IMR-90 (cell line): ENCODE results near the gene COL5A2. TPM values are rescaled to one million over a fixed set of nuclear protein-coding genes. Genes with fewer than 3 reads are reported as not detected.

ENCODE experiments used
- ATAC-seq: fragments of 200-7000 bp; cut with Tn5 transposase; 2 replicates; pipeline ENCODE4 v1.9.1; 2020; ENCODE audit warnings: low read depth, mild to moderate bottlenecking, moderate library complexity
- BruUV-seq: library from RNA; stranded (reverse); fragments of 400-500 nt; replicated peaks from 2 replicates; lab custom pipeline; 2021; lab: Mats Ljungman, UMichigan
- CTCF ChIA-PET: fragments of 300-600 bp; formaldehyde crosslinking; extraction: SDS; loops from one replicate; lab custom pipeline; 2021; ENCODE audit warnings: antibody characterized with exemption; lab: Yijun Ruan, JAX
- POLR2A ChIA-PET: fragments of 300-600 bp; sonication (Branson Sonifier 250); formaldehyde crosslinking; loops from one replicate; lab custom pipeline; 2022; ENCODE audit warnings: antibody characterized with exemption; ENCODE audit not compliant: unreplicated experiment; lab: Charles Lee
- DNase-seq: peaks from one replicate; pipeline ENCODE4 v3.0.0; 2013
- H2AFZ ChIP-seq: replicated peaks from 2 replicates; pipeline ENCODE3; 2013; ENCODE audit warnings: low read length, mild to moderate bottlenecking; ENCODE audit not compliant: poor library complexity
- H2AK5ac ChIP-seq: 2 replicates; pipeline ENCODE4 v1.6.1; 2013; ENCODE audit warnings: low read depth, low read length, inconsistent platforms
- H2AK9ac ChIP-seq: replicated peaks from 2 replicates; pipeline ENCODE3; 2013; ENCODE audit warnings: mild to moderate bottlenecking, low read depth, low read length, moderate library complexity; ENCODE audit not compliant: poor library complexity
- H2BK120ac ChIP-seq: 2 replicates; pipeline ENCODE4 v1.6.1; 2013; ENCODE audit warnings: low read depth, low read length, inconsistent platforms
- H2BK15ac ChIP-seq: 3 replicates; pipeline ENCODE4 v1.6.1; 2013; ENCODE audit warnings: low read depth, low read length, inconsistent platforms
- H2BK20ac ChIP-seq: 2 replicates; pipeline ENCODE4 v1.6.1; 2013; ENCODE audit warnings: low read depth, mild to moderate bottlenecking, inconsistent platforms, low read length, moderate library complexity
- H2BK5ac ChIP-seq: 2 replicates; pipeline ENCODE4 v1.6.1; 2013; ENCODE audit warnings: mild to moderate bottlenecking, low read depth, low read length, inconsistent platforms; ENCODE audit not compliant: poor library complexity, severe bottlenecking
- H3K14ac ChIP-seq: replicated peaks from 2 replicates; pipeline ENCODE4 v1.6.1; 2013; ENCODE audit warnings: low read depth, low read length, inconsistent platforms
- H3K18ac ChIP-seq: 2 replicates; pipeline ENCODE4 v1.6.1; 2013; ENCODE audit warnings: low read depth, low read length, control low read depth
- H3K23ac ChIP-seq: 2 replicates; pipeline ENCODE4 v1.6.1; 2013; ENCODE audit warnings: low read depth, low read length, inconsistent platforms
- H3K27ac ChIP-seq: 2 replicates; pipeline ENCODE4 v1.5.1; 2013; ENCODE audit warnings: mild to moderate bottlenecking, control low read depth, low read length; ENCODE audit not compliant: insufficient read depth
- H3K27me3 ChIP-seq: 2 replicates; pipeline ENCODE4 v1.6.1; 2013; ENCODE audit warnings: low read length; ENCODE audit not compliant: control insufficient read depth, insufficient read depth
- H3K36me3 ChIP-seq: 2 replicates; pipeline ENCODE4 v1.6.1; 2013; ENCODE audit warnings: low read length, mixed read lengths; ENCODE audit not compliant: control insufficient read depth, insufficient read depth
- H3K4ac ChIP-seq: 2 replicates; pipeline ENCODE4 v1.6.1; 2013; ENCODE audit warnings: low read depth, low read length, inconsistent platforms
- H3K4me1 ChIP-seq: 2 replicates; pipeline ENCODE4 v1.6.1; 2013; ENCODE audit warnings: low read length, mixed read lengths; ENCODE audit not compliant: control insufficient read depth, insufficient read depth
- H3K4me2 ChIP-seq: 2 replicates; pipeline ENCODE4 v1.6.1; 2013; ENCODE audit warnings: low read depth, mild to moderate bottlenecking, control low read depth, low read length, moderate library complexity
- H3K4me3 ChIP-seq: 2 replicates; pipeline ENCODE4 v1.5.1; 2013; ENCODE audit warnings: low read depth, mild to moderate bottlenecking, control low read depth, low read length, moderate library complexity; ENCODE audit not compliant: insufficient read depth
- H3K56ac ChIP-seq: 2 replicates; pipeline ENCODE4 v1.6.1; 2013; ENCODE audit warnings: low read length, inconsistent platforms; ENCODE audit not compliant: insufficient read depth; ENCODE audit errors: extremely low read depth
- H3K79me1 ChIP-seq, 2 experiments: 2 replicates each; pipeline ENCODE4 v1.6.1; 2013; ENCODE audit warnings: low read length in 2 of 2, inconsistent platforms in 1 of 2, low read depth in 1 of 2
- H3K9ac ChIP-seq: 2 replicates; pipeline ENCODE4 v1.6.1; 2013; ENCODE audit warnings: low read depth, low read length, control low read depth
- H3K9me1 ChIP-seq: 2 replicates; pipeline ENCODE4 v1.6.1; 2013; ENCODE audit warnings: low read length, inconsistent platforms; ENCODE audit not compliant: insufficient read depth
- H3K9me3 ChIP-seq: 2 replicates; pipeline ENCODE4 v1.6.1; 2013; ENCODE audit warnings: low read length; ENCODE audit not compliant: control insufficient read depth, insufficient read depth
- H4K20me1 ChIP-seq: 2 replicates; pipeline ENCODE4 v1.6.1; 2013; ENCODE audit warnings: low read length, inconsistent platforms; ENCODE audit not compliant: insufficient read depth
- H4K5ac ChIP-seq: 2 replicates; pipeline ENCODE4 v1.6.1; 2013; ENCODE audit warnings: mild to moderate bottlenecking, low read depth, low read length, control low read depth
- H4K8ac ChIP-seq, 2 experiments: 2 replicates each; pipeline ENCODE4 v1.6.1; 2013; ENCODE audit warnings: low read depth in 2 of 2, low read length in 2 of 2, control low read depth in 1 of 2, inconsistent platforms in 1 of 2
- H4K91ac ChIP-seq: 2 replicates; pipeline ENCODE4 v1.6.1; 2013; ENCODE audit warnings: low read depth, low read length, inconsistent platforms; ENCODE audit not compliant: insufficient read depth
- BHLHE40 ChIP-seq: fragments of 150-350 bp; IDR thresholded peaks from 2 replicates; pipeline ENCODE4 v1.6.1; 2016; ENCODE audit warnings: mild to moderate bottlenecking, low read depth, low read length
- CEBPB ChIP-seq: IDR thresholded peaks from 2 replicates; pipeline ENCODE4 v1.6.1; 2012; ENCODE audit warnings: low read depth, low read length, improper control_type of control experiment
- CHD1 ChIP-seq: IDR thresholded peaks from 2 replicates; pipeline ENCODE4 v1.6.1; 2012; ENCODE audit warnings: low read depth, low read length, improper control_type of control experiment
- CTCF ChIP-seq: conservative IDR thresholded peaks from 2 replicates; pipeline ENCODE4 v1.5.1; 2012; ENCODE audit warnings: mild to moderate bottlenecking, low read depth, low read length, improper control_type of control experiment
- ELK1 ChIP-seq: fragments of 150-350 bp; IDR thresholded peaks from 2 replicates; pipeline ENCODE4 v1.6.1; 2016; ENCODE audit warnings: low read depth, mild to moderate bottlenecking, low read length, moderate library complexity, borderline replicate concordance
- FOS ChIP-seq: fragments of 150-350 bp; IDR thresholded peaks from 2 replicates; pipeline ENCODE4 v1.6.1; 2016; ENCODE audit warnings: low read depth, low read length
- MAFK ChIP-seq: IDR thresholded peaks from 2 replicates; pipeline ENCODE4 v1.6.1; 2012; ENCODE audit warnings: low read depth, low read length, improper control_type of control experiment
- MAZ ChIP-seq: IDR thresholded peaks from 2 replicates; pipeline ENCODE4 v1.6.1; 2012; ENCODE audit warnings: low read depth, mild to moderate bottlenecking, low read length, improper control_type of control experiment, moderate library complexity, borderline replicate concordance
- MXI1 ChIP-seq: IDR thresholded peaks from 2 replicates; pipeline ENCODE4 v1.6.1; 2012; ENCODE audit warnings: low read depth, mild to moderate bottlenecking, low read length, moderate library complexity, borderline replicate concordance
- NFE2L2 ChIP-seq: fragments of 150-350 bp; IDR thresholded peaks from 2 replicates; pipeline ENCODE4 v1.6.1; 2016; ENCODE audit warnings: low read depth, mild to moderate bottlenecking, low read length
- POLR2A ChIP-seq: IDR thresholded peaks from 2 replicates; pipeline ENCODE4 v1.6.1; 2012; ENCODE audit warnings: mild to moderate bottlenecking, low read depth, low read length
- RAD21 ChIP-seq: IDR thresholded peaks from 2 replicates; pipeline ENCODE4 v1.6.1; 2012; ENCODE audit warnings: low read length, improper control_type of control experiment
- RCOR1 ChIP-seq: IDR thresholded peaks from 2 replicates; pipeline ENCODE4 v1.6.1; 2012; ENCODE audit warnings: mild to moderate bottlenecking, low read length, improper control_type of control experiment; ENCODE audit not compliant: insufficient replicate concordance
- RFX5 ChIP-seq: IDR thresholded peaks from 2 replicates; pipeline ENCODE4 v1.8.0; 2012; ENCODE audit warnings: low read depth, mild to moderate bottlenecking, low read length, moderate library complexity
- SMC3 ChIP-seq: fragments of 150-350 bp; IDR thresholded peaks from 2 replicates; pipeline ENCODE4 v1.6.1; 2016; ENCODE audit warnings: low read depth, mild to moderate bottlenecking, antibody characterized with exemption, low read length, moderate library complexity
- USF2 ChIP-seq: fragments of 150-350 bp; IDR thresholded peaks from 2 replicates; pipeline ENCODE4 v1.6.1; 2017; ENCODE audit warnings: mild to moderate bottlenecking, antibody characterized with exemption, low read length, low read depth
- WGBS, 2 experiments: methylation state at CpG; one replicate each; pipeline versions ENCODE4 v1.1.5 to v1.1.7; 2013; ENCODE audit warnings: missing lambda C conversion rate in 2 of 2; ENCODE audit not compliant: insufficient read length in 1 of 2; ENCODE audit errors: extremely low coverage in 2 of 2; 5-methylcytosine and 5-hydroxymethylcytosine counted together
- dilution Hi-C: fragments of 300-500 bp; cut with HindIII; formaldehyde crosslinking; loops from one replicate; pipeline ENCODE4 v1.14.3; 2018; ENCODE audit warnings: low sequenced_read_pairs; ENCODE audit not compliant: unreplicated experiment
- in situ Hi-C: fragments of 300-500 bp; cut with MboI; formaldehyde crosslinking; loops from 3 replicates; pipeline ENCODE4 v1.14.3; 2019; ENCODE audit warnings: low sequenced_read_pairs, inconsistent platforms, mixed read lengths
- intact Hi-C: fragments of 100-400 bp; cut with micrococcal nuclease; formaldehyde crosslinking; loops from 2 replicates; pipeline ENCODE4 v1.10.0; 2022
- polyA plus RNA-seq, 3 experiments: library from polyadenylated mRNA; depleted of rRNA; stranded (reverse); fragments of >200 nt; gene quantifications; 2 replicates each; pipeline ENCODE4 v1.2.3, GENCODE V29; 2012; ENCODE audit warnings: low replicate concordance in 1 of 3
- total RNA-seq: library from RNA; depleted of rRNA; stranded (reverse); fragments of >200 nt; gene quantifications from 2 replicates; pipeline ENCODE4 v1.2.3, GENCODE V29; 2012

Gene COL5A2
- total and polyA plus RNA-seq, 2 of the 4 experiments (the other 2 are of a cell fraction) = 181 to 257 TPM

GRCh38 chr2:189074506-189074905 is 105.1 kb downstream of the COL5A2 start:
- no peaks in the 10 kb centered on the region for H3K9me1 ChIP-seq
- no peak overlapping the region for H3K27ac ChIP-seq
- in situ Hi-C loops (no loop called here), intact Hi-C loops (no loop called here), dilution Hi-C loops (no loop called here)
- H2BK15ac ChIP-seq = no peak overlapping the region
- H4K5ac ChIP-seq = no peak overlapping the region
- H3K23ac ChIP-seq = no peak overlapping the region
- H3K18ac ChIP-seq = no peak overlapping the region
- H3K14ac ChIP-seq = no peak overlapping the region
- H2AK5ac ChIP-seq = no peak overlapping the region
- H3K27me3 ChIP-seq = no peaks in the 10 kb centered on the region
- H2BK20ac ChIP-seq = no peak overlapping the region
- no peak overlapping the region for H3K4me3 ChIP-seq
- no peak for DNase-seq
- H3K79me1 ChIP-seq = peaks cover 20 to 39% of the 10 kb centered on the region in 2 experiments
- no peak overlapping the region for H3K56ac ChIP-seq
- peaks cover 6% of the 10 kb centered on the region; the same call in 1 of the 2 replicates for H3K4me1 ChIP-seq
- H3K9me3 ChIP-seq = no peaks in the 10 kb centered on the region; the same call in 1 of the 2 replicates
- no peak for ATAC-seq
- ChIA-PET CTCF (no interaction called here), POLR2A (no interaction called here)
- no peak overlapping the region for H4K91ac ChIP-seq
- BruUV-seq = no TSS peak
- H2BK120ac ChIP-seq = no peak overlapping the region
- H3K9ac ChIP-seq = no peak overlapping the region
- H3K36me3 ChIP-seq = peaks cover 51% of the 10 kb centered on the region
- H2AFZ ChIP-seq = no peak overlapping the region
- no peak overlapping the region for H4K8ac ChIP-seq
- no peak overlapping the region for H3K4ac ChIP-seq
- WGBS, 2 experiments = 92 to 100% methylated on average over 2 to 3 of the region's 3 CpGs
- no peak overlapping the region for H3K4me2 ChIP-seq
- TF ChIP-seq MAZ = no peak
- TF ChIP-seq FOS = no peak
- no peak for TF ChIP-seq CTCF
- no peak for TF ChIP-seq BHLHE40
- no peak for TF ChIP-seq USF2
- TF ChIP-seq CEBPB = no peak
- no peak for TF ChIP-seq NFE2L2
- TF ChIP-seq ELK1 = no peak
- TF ChIP-seq RFX5 = no peak
- no peak for TF ChIP-seq SMC3
- TF ChIP-seq MXI1 = no peak
- TF ChIP-seq MAFK = no peak
- TF ChIP-seq CHD1 = no peak
- no peak for TF ChIP-seq RAD21
- TF ChIP-seq RCOR1 = no peak
- TF ChIP-seq POLR2A = no peak
- no peaks in the 10 kb centered on the region for H4K20me1 ChIP-seq
- no peak overlapping the region for H2BK5ac ChIP-seq
- no peak overlapping the region for H2AK9ac ChIP-seq
